OCI-LY1 (cell line): ENCODE measurements around the gene AHSA1.
"Not testable (repeated sequence)": the region's sequence is repeated elsewhere in the genome, so short reads cannot be mapped to it uniquely, and the experiment has no call there.

ENCODE experiments used
- H2AFZ ChIP-seq: fragments of 200-600 bp; sonication (generic), shearing (Covaris generic); 2 replicates; pipeline ENCODE4 v1.6.0; 2014; ENCODE audit warnings: antibody characterized with exemption, mild to moderate bottlenecking, low read length
- H3F3A ChIP-seq: fragments of 200-600 bp; sonication (generic), shearing (Covaris generic); 2 replicates; pipeline ENCODE4 v1.6.0; 2014; ENCODE audit warnings: mild to moderate bottlenecking, antibody characterized with exemption, low read length, moderate library complexity; ENCODE audit not compliant: insufficient read depth
- H3K27ac ChIP-seq: fragments of 200-600 bp; sonication (generic); 2 replicates; pipeline ENCODE4 v1.5.1; 2014; ENCODE audit warnings: low read length, mixed run types, mild to moderate bottlenecking, low read depth; ENCODE audit not compliant: poor library complexity, severe bottlenecking
- H3K27me3 ChIP-seq: fragments of 200-600 bp; sonication (generic); 2 replicates; pipeline ENCODE4 v1.6.0; 2014; ENCODE audit warnings: antibody characterized with exemption, mild to moderate bottlenecking, low read length, moderate library complexity; ENCODE audit not compliant: insufficient read depth
- H3K36me3 ChIP-seq: fragments of 200-600 bp; sonication (generic); 2 replicates; pipeline ENCODE4 v1.6.1; 2014; ENCODE audit warnings: mild to moderate bottlenecking, antibody characterized with exemption, low read length, moderate library complexity, mixed read lengths; ENCODE audit not compliant: insufficient read depth
- H3K4me1 ChIP-seq: fragments of 200-600 bp; sonication (generic); 2 replicates; pipeline ENCODE4 v1.5.1; 2014; ENCODE audit warnings: mild to moderate bottlenecking, low read length, moderate library complexity; ENCODE audit not compliant: insufficient read depth, severe bottlenecking
- H3K4me2 ChIP-seq: fragments of 200-600 bp; sonication (generic), shearing (Covaris generic); 2 replicates; pipeline ENCODE4 v1.6.1; 2014; ENCODE audit warnings: low read length
- H3K4me3 ChIP-seq: fragments of 200-600 bp; sonication (generic); 2 replicates; pipeline ENCODE4 v1.5.1; 2014; ENCODE audit warnings: low read length, low read depth, mild to moderate bottlenecking, mixed read lengths; ENCODE audit not compliant: poor library complexity, severe bottlenecking
- H3K79me2 ChIP-seq: fragments of 200-600 bp; shearing (Covaris generic); 2 replicates; pipeline ENCODE4 v1.6.1; 2016; ENCODE audit warnings: mixed run types, low read length, mixed read lengths; ENCODE audit not compliant: insufficient read depth
- H3K9ac ChIP-seq: fragments of 200-600 bp; sonication (generic), shearing (Covaris generic); 2 replicates; pipeline ENCODE4 v1.6.1; 2014; ENCODE audit warnings: mild to moderate bottlenecking, low read length, mixed read lengths
- H3K9me2 ChIP-seq: fragments of 200-600 bp; sonication (generic), shearing (Covaris generic); 2 replicates; pipeline ENCODE4 v1.6.1; 2014; ENCODE audit warnings: low read depth, mild to moderate bottlenecking, low read length, mixed read lengths
- H3K9me3 ChIP-seq: fragments of 200-600 bp; shearing (Covaris generic); 2 replicates; pipeline ENCODE4 v1.6.1; 2014; ENCODE audit warnings: low read length, mixed read lengths
- H4K20me1 ChIP-seq: fragments of 200-600 bp; sonication (generic), shearing (Covaris generic); 2 replicates; pipeline ENCODE4 v1.6.0; 2016; ENCODE audit warnings: mild to moderate bottlenecking, low read length; ENCODE audit not compliant: insufficient read depth
- EZH2 ChIP-seq: fragments of 200-600 bp; sonication (generic), shearing (Covaris generic); IDR thresholded peaks from 2 replicates; pipeline ENCODE4 v1.8.0; 2017; ENCODE audit warnings: borderline replicate concordance, mixed run types, mild to moderate bottlenecking, antibody characterized with exemption, low read length, moderate library complexity, mixed read lengths
- TF ChIP-seq, protein P1 (sequence below): fragments of 200-600 bp; sonication (generic), shearing (Covaris generic); IDR thresholded peaks from 2 replicates; pipeline ENCODE4 v1.5.1; 2017; ENCODE audit warnings: mild to moderate bottlenecking, antibody characterized with exemption, low read length, moderate library complexity, mixed read lengths

The AHSA1 gene

GRCh38 chr14:77457522-77458248 lies at the start of gene AHSA1, which contains the start of gene VIPAS39:
Gene AHSA1 (plus strand): TSS chr14:77458093. CDS start chr14:77458190, 97 bp downstream.
Gene VIPAS39 (minus strand): TSS chr14:77457601. CDS start chr14:77454102, 3,499 bp downstream.
- H3K27me3 ChIP-seq: no peaks in the 10 kb centered on the region
- H3K9me3 ChIP-seq: no peaks in the 10 kb centered on the region
- H3K9ac ChIP-seq: peak within 1 kb of the TSS; percentile 77
- H3K79me2 ChIP-seq: peaks cover 38% of the 10 kb centered on the region
- no peaks in the 10 kb centered on the region for H3F3A ChIP-seq
- no peaks in the 10 kb centered on the region for H4K20me1 ChIP-seq
- H2AFZ ChIP-seq: no peak within 1 kb of the TSS
- peak within 1 kb of the TSS; percentile 86 for H3K4me3 ChIP-seq
- peaks cover 43% of the 10 kb centered on the region for H3K36me3 ChIP-seq
- peak within 1 kb of the TSS; percentile 57 for H3K27ac ChIP-seq
- no peaks in the 10 kb centered on the region for H3K9me2 ChIP-seq
- H3K4me1 ChIP-seq: peaks cover 31% of the 10 kb centered on the region
- peak within 1 kb of the TSS; percentile 86 for H3K4me2 ChIP-seq
- TF ChIP-seq EZH2: no peak
- TF ChIP-seq, protein P1, sequence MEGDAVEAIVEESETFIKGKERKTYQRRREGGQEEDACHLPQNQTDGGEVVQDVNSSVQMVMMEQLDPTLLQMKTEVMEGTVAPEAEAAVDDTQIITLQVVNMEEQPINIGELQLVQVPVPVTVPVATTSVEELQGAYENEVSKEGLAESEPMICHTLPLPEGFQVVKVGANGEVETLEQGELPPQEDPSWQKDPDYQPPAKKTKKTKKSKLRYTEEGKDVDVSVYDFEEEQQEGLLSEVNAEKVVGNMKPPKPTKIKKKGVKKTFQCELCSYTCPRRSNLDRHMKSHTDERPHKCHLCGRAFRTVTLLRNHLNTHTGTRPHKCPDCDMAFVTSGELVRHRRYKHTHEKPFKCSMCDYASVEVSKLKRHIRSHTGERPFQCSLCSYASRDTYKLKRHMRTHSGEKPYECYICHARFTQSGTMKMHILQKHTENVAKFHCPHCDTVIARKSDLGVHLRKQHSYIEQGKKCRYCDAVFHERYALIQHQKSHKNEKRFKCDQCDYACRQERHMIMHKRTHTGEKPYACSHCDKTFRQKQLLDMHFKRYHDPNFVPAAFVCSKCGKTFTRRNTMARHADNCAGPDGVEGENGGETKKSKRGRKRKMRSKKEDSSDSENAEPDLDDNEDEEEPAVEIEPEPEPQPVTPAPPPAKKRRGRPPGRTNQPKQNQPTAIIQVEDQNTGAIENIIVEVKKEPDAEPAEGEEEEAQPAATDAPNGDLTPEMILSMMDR: no peak

- H3K27ac ChIP-seq: no peak overlapping the region
- no peaks in the 10 kb centered on the region for H3K9me2 ChIP-seq
- no peaks in the 10 kb centered on the region for H3K9me3 ChIP-seq
- TF ChIP-seq, protein P1: peak; percentile 41; the same call in 1 of the 2 replicates
- TF ChIP-seq EZH2: no peak
- H4K20me1 ChIP-seq: no peaks in the 10 kb centered on the region
- no peak overlapping the region for H3K4me3 ChIP-seq
- 0 out of 2 replicates have a peak overlapping the region, but pooled peaks have one; percentile 56 for H2AFZ ChIP-seq
- H3K27me3 ChIP-seq: no peaks in the 10 kb centered on the region
- no peak overlapping the region for H3K9ac ChIP-seq
- no peaks in the 10 kb centered on the region for H3K36me3 ChIP-seq
- no peaks in the 10 kb centered on the region for H3F3A ChIP-seq
- no peaks in the 10 kb centered on the region for H3K4me1 ChIP-seq
- H3K79me2 ChIP-seq: no peaks in the 10 kb centered on the region
- H3K4me2 ChIP-seq: no peak overlapping the region; the same call in 1 of the 2 replicates
Observed at GRCh38 chr14:77409131-77409533, 48.8 kb upstream of the AHSA1 start.

DNA sequence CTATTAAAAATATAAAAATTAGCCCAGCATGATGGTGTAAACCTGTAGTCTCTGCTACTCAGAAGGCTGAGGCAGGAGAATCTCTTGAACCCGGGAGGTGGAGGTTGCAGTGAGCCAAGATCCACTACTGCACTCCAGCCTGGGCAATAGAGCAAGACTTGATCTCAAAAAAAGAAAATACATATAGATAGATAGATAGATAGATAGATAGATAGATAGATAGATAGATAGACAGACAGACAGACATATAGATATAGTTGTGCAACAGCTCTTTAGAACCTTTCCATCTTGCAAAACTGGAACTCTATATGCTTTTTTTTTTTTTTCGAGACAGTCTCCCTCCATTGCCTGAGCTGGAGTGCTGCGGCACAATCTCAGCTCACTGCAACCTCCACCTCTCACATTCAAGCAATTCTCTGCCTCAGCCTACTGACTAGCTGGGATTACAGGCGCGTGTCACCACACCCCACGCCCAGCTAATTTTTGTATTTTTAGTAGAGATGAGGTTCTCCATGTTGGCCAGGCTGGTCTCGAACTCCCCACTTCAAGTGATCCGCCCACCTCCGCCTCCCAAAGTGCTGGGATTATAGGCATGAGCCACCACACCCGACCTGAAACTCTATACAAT lies 42.4 kb upstream of the AHSA1 start:
- H3F3A ChIP-seq, H2AFZ ChIP-seq, H3K4me3 ChIP-seq, H4K20me1 ChIP-seq, H3K9ac ChIP-seq, H3K9me2 ChIP-seq, H3K4me1 ChIP-seq, H3K27me3 ChIP-seq, H3K9me3 ChIP-seq, H3K27ac ChIP-seq, H3K79me2 ChIP-seq, H3K36me3 ChIP-seq, H3K4me2 ChIP-seq: not testable (repeated sequence)

DNA sequence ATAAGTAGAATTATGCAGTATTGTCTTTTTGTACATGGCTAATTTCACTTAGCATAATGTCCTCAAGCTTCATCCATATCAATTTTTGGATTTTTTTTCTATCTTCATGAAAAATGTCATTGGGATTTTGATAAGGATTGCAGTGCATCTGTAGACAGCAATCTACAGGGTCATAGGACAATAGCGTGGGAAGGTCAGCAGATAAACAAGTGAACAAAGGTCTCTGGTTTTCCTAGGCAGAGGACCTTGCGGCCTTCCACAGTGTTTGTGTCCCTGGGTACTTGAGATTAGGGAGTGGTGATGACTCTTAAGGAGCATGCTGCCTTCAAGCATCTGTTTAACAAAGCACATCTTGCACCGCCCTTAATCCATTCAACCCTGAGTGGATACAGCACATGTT lies 41.8 kb upstream of the AHSA1 start:
- not testable (repeated sequence) for H3K36me3 ChIP-seq, H3K9ac ChIP-seq, H3K4me1 ChIP-seq, H3F3A ChIP-seq, H3K9me3 ChIP-seq, H3K27me3 ChIP-seq, H4K20me1 ChIP-seq, H3K4me3 ChIP-seq, H2AFZ ChIP-seq, H3K27ac ChIP-seq, H3K9me2 ChIP-seq, H3K79me2 ChIP-seq, H3K4me2 ChIP-seq
